DMS 273 (cell line): ENCODE data around the gene SLC45A3.
A peak's percentile ranks its signal among the peaks of the same experiment; 100 is the strongest.
"Not testable (repeated sequence)": the region's sequence is repeated elsewhere in the genome, so short reads cannot be mapped to it uniquely, and the experiment has no call there.

Source experiments
- DNase-seq: peaks from one replicate; lab custom pipeline; 2025; ENCODE audit not compliant: unreplicated experiment; lab: John Stamatoyannopoulos, UW

Gene SLC45A3

DNA sequence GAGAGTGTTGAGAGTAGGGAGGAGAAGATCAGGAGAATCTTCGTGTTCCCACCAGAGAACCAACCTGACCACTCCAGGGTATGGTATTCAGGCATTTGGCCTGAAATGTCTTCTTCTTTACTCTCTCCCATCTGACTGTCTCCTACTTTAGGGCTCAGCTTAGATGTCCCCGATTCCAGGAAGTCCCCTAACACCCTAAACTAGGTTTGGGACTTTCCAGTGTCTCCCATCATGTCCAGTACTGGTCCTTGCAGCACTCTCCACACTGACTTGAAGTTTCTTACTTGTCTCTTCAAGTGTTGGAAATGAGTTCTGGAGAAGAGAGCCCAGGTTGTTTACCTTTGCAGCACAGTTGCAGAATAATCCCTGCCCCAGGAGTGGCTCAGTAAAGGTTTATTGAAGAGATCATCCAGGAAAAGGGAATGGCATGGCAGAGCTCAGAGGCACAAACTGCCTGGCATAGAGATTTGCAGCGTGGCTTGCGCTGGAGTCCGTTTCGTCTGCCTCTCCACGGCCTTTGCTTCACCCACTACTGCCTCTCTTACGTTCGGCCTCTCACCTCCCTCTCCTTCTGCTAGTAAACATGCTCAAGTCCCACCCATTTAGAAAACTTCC, 42.3 kb downstream of the SLC45A3 start:
- DNase-seq: no peak

DNA sequence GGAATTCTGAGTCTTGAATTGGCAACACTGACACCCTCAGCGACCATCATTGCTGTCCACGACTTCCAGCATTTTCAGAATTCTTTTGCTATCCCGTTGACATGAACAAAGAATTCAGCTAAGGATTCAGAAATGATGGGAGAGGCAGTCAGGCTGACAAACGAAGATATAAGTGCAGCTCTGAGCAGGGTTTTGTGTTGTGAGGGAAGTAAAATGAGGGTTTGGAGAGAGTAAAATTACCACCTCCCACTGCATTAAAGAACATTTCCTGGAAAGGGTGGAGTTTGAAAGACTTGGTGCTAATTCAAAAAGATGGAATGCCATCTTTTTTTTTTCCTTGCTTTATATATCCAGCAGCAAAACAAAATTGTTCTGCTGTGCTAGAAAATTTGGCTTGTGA, 43.6 kb downstream of the SLC45A3 start:
- no peak for DNase-seq

DNA sequence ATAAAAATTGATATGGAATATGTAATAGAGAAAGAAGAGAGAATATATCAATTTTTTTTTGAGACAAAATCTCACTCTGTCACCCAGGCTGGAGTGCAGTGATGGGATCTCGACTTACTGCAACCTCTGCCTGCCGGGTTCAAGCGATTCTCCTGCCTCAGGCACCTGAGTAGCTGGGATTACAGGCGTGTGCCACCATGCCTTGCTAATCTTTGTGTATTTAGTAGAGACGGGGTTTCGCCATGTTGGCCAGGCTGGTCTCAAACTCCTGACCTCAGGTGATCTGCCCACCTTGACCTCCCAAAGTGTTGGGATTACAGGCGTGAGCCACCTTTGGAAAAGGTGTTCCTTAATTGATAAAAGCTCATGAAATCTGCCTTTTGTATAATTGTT, 44.2 kb downstream of the SLC45A3 start:
- DNase-seq: not testable (repeated sequence)

DNA sequence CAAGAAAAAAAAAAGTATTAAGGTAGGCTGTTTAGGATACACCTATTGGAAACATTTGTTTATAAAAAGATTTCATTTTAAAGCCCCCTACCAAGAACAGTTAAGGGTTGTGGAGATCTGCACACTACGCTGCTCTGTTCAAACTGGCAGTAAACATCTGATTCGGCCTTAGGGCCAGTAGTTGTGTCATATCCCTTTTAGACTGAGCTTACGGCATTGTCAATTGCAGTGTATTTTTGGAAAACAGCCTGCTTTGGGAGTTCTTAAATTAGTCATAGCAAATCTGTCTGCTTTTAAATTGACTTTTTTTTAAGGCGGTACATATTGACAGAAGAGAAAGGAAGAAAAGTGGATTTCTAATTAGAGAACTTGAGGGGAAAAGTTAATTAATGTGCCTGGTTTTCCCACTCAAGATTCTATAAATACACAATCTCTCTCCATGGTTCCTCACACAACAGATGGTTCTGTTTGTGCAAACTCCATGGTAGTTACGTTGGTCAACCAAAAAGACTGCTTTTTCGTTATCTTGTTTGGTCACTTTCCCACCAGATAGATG, 46.8 kb downstream of the SLC45A3 start:
- peak; percentile 44 for DNase-seq

DNA sequence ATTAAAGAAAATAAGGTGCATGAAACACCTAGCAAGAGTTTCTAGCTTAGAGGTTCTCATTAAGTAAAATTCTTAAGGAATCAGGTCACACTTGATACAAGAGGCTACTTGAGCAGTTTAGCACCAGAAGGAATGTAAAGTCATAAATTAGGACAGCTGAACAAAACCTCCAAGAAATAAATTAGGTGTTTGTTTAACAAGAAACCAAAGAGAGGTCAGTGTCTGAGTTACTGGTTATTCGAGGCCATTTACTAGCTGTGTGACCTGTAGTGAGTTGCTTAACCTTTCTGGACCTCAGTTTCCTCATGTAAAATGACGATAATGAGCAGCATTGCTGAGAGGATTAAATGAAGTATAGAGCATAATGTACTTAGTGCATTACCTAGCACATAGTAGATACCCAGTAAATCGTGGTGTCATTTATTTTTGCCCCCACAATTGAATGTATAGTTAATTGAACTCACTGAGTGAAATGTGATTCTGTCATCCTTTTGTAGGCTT, 47.6 kb downstream of the SLC45A3 start:
- peak; percentile 34 for DNase-seq

DNA sequence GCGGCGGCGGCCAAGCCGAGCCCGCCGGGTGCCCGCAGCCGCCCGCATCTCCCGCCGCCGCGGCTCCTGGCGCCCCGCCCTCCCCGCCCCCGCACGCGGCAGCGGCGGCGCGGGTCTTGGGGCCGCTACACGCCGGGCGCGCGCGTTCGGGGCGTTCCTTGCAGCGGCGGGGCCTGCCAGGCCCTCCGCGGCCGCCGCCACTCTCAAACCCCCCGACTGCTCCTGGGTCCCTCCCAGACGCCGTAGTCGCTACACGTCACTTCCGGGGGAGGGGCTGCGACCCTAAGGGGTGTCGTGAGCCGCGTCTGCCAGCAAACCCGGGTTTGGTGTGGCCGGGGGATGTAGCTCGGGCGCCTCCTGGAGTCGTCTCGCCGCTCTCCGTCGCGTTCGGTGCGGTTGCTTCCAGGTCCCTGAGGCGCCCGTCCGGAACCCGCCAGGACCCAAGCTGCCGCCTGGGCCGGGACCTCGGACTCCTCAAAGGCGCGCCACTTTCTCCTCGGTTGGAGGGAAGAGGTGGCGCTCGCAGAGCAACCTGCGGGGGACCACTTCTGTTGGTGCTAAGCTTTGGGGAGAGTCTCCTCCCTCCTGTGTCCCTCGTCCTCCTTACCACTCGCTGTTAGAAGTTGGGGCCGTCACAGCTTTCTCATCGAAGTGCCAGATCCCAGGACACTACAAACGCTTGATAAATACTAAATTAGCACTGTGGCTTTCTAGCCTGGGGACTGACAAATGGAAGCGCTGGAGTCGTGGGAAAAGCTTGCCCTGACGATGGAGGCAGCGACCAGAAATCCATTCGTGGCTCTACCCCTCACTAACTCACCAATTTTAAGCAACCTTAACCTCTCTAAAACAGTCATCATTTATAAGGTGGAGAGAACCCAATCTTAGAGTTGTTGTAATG, 48.3 kb downstream of the SLC45A3 start, which contains the start of gene ELK4:
ELK4 (minus strand) TSS at position 244 of the 901 bp plus-strand sequence. CDS start 8,129 bp downstream, outside the sequence.
- DNase-seq: peak; percentile 100

DNA sequence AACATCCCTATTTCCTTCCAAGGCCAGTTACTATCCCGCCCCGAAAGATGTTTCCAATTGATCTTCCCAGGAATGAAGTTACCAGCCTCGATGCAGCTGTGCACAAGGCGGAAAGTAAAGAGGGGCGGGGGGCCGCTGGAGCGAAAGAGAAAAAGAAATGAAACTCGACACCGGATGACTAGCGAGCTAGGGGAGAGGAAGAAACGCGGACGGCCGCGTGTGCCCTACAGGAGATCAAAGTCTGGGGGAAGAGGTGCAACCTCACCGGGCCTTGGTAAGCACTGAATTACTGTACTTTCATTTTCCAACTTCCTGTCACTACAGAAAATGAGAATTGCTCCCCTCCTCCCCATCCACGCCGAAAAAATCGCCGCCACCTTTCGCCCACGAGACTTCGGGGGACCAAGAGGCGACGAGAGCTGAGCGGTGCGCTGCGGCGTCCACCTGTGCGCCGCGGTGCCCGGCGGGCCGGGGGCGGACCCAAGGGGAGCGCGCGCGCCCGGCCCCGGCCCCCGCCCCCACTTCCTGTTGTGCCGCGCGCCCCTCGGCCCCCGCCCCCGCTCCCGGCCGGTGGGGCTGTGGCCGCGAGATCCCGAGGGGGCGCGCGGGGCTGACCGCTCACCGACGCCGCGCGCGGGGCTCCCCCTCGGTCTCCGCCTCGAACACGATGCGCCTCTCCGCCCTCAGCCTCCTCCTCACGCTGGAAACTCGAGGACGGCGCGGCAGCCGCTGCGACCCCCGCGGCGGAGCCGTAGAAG, 49.1 kb downstream of the SLC45A3 start:
- DNase-seq: peak; percentile 96

DNA sequence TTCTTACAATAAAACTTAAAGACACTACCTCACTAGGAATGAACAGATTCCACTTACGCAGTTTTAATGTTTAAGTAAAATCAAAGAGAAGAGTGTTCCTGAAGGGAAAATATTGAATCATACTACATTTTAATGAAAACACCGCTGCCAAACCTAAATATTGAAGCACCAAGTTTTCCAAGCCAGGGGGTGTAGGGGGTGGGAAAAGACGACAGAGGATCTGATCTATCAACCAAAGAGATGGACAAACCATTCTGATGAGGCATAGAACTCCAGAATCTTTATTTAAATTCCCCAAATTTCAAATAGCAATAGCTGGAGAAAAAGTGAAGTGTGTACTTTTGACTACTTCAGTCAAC, 49.7 kb downstream of the SLC45A3 start:
- DNase-seq: no peak

DNA sequence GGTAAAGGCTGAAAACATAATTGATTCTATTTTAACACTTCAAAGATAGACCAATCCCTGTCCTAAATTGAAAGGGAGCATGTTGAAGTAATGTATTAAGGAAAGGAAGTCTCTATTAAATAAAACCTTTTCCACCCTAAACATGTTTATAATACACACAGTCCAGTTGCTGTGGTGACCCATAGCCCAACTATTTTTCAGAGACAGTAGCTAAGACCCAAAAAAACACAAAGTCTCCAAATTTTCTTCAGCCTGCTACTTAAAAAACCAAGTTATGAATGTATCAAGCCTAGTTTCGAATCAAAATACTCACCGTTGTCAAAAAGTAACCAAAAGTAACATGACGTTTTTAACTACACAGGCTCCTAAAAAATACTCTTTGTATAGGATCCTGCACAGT, 50.1 kb downstream of the SLC45A3 start:
- no peak for DNase-seq

DNA sequence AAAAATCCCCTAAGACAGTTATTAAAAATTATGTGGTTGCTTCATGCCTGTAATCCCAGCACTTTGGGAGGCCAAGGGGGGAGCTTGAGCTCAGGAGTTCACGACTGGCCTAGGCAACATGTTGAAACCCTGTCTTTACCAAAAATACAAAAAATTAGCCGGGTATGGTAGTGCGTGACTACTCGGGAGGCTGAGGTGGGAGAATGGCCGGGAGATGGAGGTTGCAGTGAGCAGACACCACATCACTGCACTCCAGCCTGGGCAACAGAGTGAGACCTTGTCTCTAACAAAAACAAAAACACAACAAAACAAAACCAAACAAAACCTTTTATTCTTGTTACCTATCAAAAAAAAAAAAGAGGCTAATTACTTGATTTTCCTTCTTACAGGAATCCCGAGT, 50.6 kb downstream of the SLC45A3 start:
- no peak for DNase-seq

DNA sequence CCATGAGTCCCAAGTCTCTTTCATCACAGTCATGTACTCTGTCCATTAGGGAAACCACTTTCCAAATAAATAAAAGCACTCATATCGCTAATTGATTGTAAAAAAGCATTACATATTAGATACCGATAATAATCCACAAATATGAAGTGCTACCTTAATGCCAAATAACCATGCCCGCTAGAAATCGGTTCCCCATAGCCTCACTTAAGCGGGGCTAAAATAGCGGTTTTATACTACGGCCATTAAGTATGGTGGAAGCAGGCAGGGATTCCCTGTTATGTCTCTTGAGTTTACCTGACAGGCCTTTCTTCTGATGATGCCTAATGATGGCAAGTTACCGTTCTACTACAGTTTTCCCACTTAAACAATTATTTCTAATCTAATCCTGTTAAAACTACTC, 52.4 kb downstream of the SLC45A3 start:
- no peak for DNase-seq

DNA sequence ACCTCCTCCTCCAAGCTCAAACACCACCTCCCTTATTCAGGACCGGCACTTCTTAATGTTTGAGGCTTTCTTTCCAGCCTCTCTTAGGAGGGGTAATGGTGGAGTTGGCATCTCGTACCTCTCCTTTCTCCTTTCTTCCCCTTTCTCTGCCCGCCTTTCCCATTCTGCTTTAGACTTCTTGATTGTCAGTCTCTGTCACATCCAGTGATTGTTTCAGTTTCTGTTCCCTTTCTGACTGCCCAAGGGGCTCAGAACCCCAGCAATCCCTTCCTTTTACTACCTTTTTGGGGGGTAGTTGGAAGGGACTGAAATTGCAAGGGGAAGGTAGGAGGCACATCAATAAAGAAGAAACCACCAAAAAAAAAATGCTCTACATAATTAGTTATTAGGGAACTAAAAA, 54.1 kb downstream of the SLC45A3 start:
- DNase-seq: no peak

DNA sequence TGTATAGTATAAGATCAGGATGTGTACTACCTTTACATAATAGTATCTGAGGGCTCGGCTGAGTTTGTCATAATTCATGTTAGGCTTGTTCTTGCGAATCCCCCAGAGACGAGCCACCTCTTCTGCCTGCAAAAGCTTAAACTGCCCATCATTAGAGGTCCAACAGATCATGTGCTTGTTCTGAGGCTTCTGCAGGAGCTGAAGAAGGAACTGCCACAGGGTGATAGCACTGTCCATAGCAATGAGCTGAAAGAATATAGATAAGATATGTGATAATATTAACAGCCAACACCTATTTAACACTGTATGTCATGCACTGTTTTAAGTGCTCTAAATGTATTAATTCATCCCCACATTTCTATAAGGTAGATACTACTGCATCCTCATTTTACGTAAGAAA, 56.7 kb downstream of the SLC45A3 start:
- DNase-seq: no peak

DNA sequence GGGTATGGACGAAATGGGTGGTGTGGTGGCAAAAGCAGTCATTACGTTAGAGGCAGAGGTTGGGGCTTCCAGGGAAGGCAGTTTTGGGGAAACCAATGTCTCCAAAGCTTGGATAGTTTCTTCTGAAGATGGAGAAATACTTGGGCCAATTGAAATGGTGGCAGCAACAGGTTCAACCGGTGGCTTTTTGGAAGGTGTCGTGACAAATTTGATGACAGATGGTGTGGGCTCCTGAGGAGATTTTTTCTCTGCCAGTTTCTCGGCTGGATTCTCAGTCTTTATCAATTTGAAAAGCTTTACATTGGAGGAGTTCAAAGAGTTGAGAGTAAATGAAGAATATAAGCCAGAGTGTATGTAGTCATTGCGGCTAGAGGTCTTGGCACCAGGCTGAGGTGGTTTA, 60.0 kb downstream of the SLC45A3 start:
- DNase-seq: no peak

DNA sequence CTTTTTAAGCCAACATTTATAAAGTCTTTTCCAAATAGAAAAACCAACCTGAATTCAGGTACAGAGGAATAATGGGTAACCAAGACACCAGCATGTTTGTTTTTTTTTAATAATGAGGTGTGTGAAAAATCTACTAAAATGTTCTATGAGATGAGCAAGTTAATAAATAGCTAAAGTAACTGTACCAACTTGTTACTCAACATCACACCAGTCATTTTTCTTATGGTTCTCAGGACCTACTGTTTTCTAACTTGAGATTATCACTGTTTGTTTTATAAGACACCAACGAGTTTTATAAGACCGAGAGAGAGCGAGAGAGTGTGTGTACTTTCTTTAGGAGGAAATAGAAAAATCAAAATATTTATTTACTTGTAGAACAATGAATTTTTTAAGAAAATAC, 60.9 kb downstream of the SLC45A3 start:
- DNase-seq: no peak

DNA sequence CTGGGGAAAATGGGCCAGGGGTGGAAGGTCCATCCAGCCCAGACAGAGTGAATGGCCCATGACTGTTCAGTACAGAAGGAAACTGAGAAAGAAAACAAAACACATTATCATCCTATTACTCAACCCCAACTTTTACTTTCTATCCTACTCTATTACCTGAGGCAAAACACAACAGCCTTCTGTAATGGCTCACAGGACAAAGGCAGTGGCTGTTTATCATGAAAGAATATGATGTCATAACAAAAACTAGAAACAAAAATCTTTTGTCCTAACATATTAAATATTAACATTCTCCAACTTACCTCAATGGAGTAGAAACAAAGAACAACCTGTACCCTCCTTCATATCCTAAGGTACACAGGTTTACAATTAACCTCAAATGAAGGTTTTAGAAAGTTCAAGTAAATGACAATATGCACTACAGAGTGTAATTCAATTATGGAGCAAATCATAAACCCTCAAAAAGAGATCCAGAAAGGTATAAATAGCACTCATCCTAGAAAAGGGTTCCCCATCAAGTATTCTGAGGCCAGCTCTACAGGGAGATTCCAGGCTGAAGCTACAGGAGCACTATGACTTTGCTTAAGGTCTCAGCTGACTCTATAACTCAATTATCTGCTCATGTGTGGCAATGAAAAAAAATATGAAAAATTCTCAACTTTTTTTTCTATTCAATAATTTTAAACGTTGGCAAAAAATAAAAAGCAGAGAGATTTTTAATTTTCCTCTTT, 63.6 kb downstream of the SLC45A3 start:
- no peak for DNase-seq

DNA sequence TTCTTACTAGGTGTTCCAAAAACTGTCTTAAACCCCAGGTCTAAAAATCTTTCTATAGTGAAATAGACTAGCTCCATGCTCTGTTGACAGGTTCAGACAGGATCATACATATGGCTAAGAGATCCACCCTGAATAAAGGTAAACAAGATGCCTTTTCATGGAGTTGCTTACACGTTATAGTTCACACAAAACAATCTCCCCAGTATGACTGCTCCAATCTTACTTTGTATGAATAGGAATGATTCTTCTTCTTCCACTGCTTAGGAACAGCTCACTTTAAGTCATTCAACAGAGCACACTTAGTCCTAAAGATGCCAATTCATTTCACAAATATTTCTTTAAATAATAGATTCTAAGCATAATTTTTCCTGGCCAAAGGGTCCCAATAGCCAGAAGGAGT, 64.5 kb downstream of the SLC45A3 start:
- no peak for DNase-seq

DNA sequence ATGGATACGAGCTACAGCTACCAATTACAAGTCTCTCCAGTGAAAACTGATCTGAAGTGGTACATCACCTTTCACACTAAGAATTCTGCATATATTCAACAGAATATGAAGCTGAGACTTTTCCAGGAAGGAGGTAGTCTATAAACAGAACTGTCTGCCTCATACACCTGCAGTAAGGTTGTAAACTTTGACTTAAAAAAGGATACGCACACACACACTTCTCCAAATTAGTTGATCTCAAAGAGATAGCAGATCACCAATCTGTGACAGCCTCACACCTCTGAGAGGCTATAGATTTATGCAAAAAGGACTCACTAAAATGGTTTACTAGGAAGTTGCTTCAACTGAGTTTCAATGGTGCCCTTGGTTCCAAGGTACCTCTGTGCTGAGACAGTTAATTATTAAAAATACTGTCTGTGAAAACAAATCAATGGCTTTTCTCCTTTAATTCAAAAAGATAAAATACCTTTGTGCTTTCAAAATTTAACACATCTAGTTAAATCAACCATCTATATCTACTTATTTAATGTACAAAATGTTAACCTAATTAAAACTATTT, 66.4 kb downstream of the SLC45A3 start:
- DNase-seq: no peak

DNA sequence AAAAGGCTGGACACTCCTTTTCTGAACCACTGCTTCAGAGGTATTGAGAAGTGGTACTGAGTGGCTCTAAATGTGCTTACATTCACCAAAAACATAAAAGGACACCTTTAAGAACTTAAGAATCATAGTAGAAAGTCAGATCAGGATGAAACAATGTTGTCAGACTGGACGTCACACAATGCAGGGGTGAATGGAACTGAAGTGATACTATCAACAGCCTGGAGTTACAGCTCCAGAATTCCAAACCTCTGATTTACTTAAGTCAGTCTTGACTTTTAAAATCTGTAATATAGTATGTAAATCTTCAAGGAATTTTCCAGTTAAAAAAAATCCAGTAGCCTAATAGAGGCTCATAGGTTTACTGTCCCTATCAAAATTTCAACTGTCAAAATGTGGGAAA, 67.8 kb downstream of the SLC45A3 start:
- no peak for DNase-seq

DNA sequence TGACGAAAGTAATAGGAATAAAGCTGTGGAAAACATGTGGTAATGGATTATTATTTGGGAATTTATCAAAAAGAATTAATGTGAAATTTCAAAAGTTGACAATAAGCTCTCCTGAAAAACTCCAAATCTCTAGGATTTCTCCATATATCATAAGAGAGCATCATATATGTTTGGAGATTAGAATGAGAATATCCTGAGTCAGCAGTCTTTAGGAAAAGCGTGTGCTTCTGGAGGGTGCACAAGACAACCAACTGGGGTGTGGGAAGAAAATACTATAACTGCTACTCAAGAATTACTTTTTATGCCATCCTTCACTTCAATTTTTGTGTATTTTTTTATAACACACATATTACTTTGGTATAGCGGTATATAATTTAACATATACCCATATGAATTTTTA, 68.2 kb downstream of the SLC45A3 start:
- no peak for DNase-seq
